Fibroblast of lung (primary cell): ENCODE measurements around the gene GNG7.

Experiments used
- CTCF ChIP-seq, 2 donors: IDR thresholded peaks in 1 of 2; conservative IDR thresholded peaks in 1 of 2; 1 replicate in 1 of 2; 2 replicates in 1 of 2; pipeline ENCODE4 v1.5.1; 2011 to 2012; ENCODE audit warnings: low read length in 2 of 2, control low read depth in 1 of 2, inconsistent platforms in 1 of 2, low read depth in 1 of 2, mild to moderate bottlenecking in 1 of 2
- EZH2 ChIP-seq: IDR thresholded peaks from 2 replicates; pipeline ENCODE4 v1.5.1; 2012; ENCODE audit warnings: low read length, control low read depth, mild to moderate bottlenecking; ENCODE audit errors: missing control alignments

GRCh38 chr19:2602391-2603181 is 99.9 kb downstream of the GNG7 start:
- no peak for TF ChIP-seq CTCF (conservative IDR thresholded peaks at IDR 0.05 in 1 of 2, IDR thresholded peaks at IDR 0.05 in 1 of 2; ENCODE audit: low read depth in 1 of 2, low read length in 2 of 2)
- TF ChIP-seq EZH2 = no peak
